ENCODE results near the gene LCORL.

DNA sequence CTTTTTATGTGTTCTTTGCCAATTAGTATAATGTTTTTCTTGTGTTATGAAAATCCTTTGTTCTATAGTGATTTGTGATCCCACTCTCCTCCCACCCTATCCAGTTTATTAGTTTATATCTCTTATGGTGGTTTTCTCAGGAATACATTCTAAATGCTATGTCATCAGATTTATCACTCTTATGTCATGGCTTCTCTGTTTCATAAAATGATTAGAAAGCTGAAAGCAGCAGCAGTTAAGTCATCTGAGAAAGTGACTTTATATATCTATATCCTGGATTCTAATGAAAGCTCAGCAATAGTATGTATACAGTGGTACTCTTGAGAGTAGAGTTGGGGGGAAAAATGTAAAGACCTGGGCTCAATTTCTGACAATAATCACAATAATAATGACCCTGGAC is 169.6 kb downstream of the LCORL start:
- TF ChIP-seq POLR2A (IDR thresholded peaks at IDR 0.05; ENCODE audit: low read depth, low read length), result no peak
- TF ChIP-seq POLR2AphosphoS5 (IDR thresholded peaks at IDR 0.05; ENCODE audit: low read depth, low read length), result no peak
- TF ChIP-seq SPI1 (IDR thresholded peaks at IDR 0.05; ENCODE audit: low read depth, low read length), result no peak

Measured in GM12891 (cell line).